Peyer's patch (tissue), 4 donors: ENCODE results near the gene BUD23.

ENCODE experiments used
- POLR2A ChIP-seq, 2 donors: fragments of 450-650 bp; IDR thresholded peaks; one replicate each; pipeline ENCODE4 v1.5.1; 2017; ENCODE audit warnings: antibody characterized with exemption in 2 of 2, mild to moderate bottlenecking in 2 of 2, moderate library complexity in 2 of 2
- TF ChIP-seq, protein P1 (sequence below), 6 experiments: fragments of 450-650 bp in 4 of 6; fragments of 200-600 bp in 2 of 6; sonication (generic) in 1 of 6; IDR thresholded peaks; one replicate each; pipeline ENCODE4 v1.5.1; 2017 to 2019; ENCODE audit warnings: antibody characterized with exemption in 6 of 6, mild to moderate bottlenecking in 3 of 6, moderate library complexity in 1 of 6

DNA sequence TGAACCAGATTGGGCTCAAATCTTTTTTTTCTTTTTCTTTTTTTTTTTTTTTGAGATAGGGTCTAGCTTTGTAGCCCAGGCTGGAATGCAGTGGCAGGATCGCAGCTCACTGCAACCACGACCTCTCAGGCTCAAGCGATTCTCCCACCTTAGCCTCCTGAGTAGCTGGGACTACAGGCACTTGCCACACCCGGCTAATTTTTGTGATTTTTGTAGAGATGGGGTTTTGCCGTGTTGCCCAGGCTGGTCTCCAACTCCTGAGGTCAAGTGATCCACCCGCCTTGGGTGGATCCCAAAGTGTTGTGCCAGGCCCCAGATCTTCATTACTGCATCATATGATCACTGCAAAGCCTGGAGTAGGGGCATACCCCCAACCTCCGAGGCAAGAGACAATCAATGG is 2.9 kb upstream of the BUD23 start:
- TF ChIP-seq POLR2A (IDR thresholded peaks at IDR 0.05), result no peak
- TF ChIP-seq, protein P1, sequence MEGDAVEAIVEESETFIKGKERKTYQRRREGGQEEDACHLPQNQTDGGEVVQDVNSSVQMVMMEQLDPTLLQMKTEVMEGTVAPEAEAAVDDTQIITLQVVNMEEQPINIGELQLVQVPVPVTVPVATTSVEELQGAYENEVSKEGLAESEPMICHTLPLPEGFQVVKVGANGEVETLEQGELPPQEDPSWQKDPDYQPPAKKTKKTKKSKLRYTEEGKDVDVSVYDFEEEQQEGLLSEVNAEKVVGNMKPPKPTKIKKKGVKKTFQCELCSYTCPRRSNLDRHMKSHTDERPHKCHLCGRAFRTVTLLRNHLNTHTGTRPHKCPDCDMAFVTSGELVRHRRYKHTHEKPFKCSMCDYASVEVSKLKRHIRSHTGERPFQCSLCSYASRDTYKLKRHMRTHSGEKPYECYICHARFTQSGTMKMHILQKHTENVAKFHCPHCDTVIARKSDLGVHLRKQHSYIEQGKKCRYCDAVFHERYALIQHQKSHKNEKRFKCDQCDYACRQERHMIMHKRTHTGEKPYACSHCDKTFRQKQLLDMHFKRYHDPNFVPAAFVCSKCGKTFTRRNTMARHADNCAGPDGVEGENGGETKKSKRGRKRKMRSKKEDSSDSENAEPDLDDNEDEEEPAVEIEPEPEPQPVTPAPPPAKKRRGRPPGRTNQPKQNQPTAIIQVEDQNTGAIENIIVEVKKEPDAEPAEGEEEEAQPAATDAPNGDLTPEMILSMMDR (IDR thresholded peaks at IDR 0.05), result no peak
